Measurements from ENCODE around the gene ELOA.

GRCh38 chr1:23788695-23789094 is 45.4 kb downstream of the ELOA start:
- TF ChIP-seq POLR2A (IDR thresholded peaks at IDR 0.05) (no peak), CTCF (IDR thresholded peaks at IDR 0.05) (no peak)
